CD4-positive, alpha-beta T cell (primary cell): ENCODE results near the gene GPSM3. TPM values are rescaled to one million over a fixed set of nuclear protein-coding genes. Genes with fewer than 3 reads are reported as not detected.

Source experiments
- ATAC-seq: fragments of 200-7000 bp; cut with Tn5 transposase; one replicate; pipeline ENCODE4 v1.10.0; 2022; ENCODE audit warnings: mild to moderate bottlenecking; ENCODE audit not compliant: poor library complexity
- CTCF ChIA-PET: fragments of 350-600 bp; sonication (Branson Sonifier 250); formaldehyde crosslinking; loops from one replicate; lab custom pipeline; 2021; ENCODE audit warnings: antibody characterized with exemption, inconsistent platforms; lab: Charles Lee
- POLR2A ChIA-PET: fragments of 350-600 bp; sonication (Branson Sonifier 250); formaldehyde crosslinking; loops from one replicate; lab custom pipeline; 2021; ENCODE audit warnings: antibody characterized with exemption, inconsistent platforms; lab: Charles Lee
- DNase-seq, 14 experiments: peaks; one replicate each; pipeline ENCODE4 v3.0.0-alpha.2; 2013 to 2020; ENCODE audit warnings: mixed read lengths in 2 of 14
- H3K27ac ChIP-seq, 2 donors: one replicate each; pipeline versions ENCODE4 v1.5.1 to v1.7.0; 2013; ENCODE audit warnings: low read length in 2 of 2, low read depth in 1 of 2, mild to moderate bottlenecking in 1 of 2
- H3K27me3 ChIP-seq, 2 experiments: 1 replicate in 1 of 2; 2 replicates in 1 of 2; pipeline versions ENCODE4 v1.6.1 to v1.7.0; 2013; ENCODE audit warnings: low read length in 2 of 2, control low read depth in 1 of 2, mild to moderate bottlenecking in 1 of 2, moderate library complexity in 1 of 2; ENCODE audit not compliant: insufficient read depth in 2 of 2, control insufficient read depth in 1 of 2
- H3K36me3 ChIP-seq: one replicate; pipeline ENCODE4 v1.6.1; 2013; ENCODE audit warnings: low read length, control low read depth; ENCODE audit not compliant: insufficient read depth
- H3K4me1 ChIP-seq: one replicate; pipeline ENCODE4 v1.6.1; 2013; ENCODE audit warnings: low read length, control low read depth; ENCODE audit not compliant: insufficient read depth
- H3K4me3 ChIP-seq: one replicate; pipeline ENCODE4 v1.5.1; 2013; ENCODE audit warnings: mild to moderate bottlenecking, low read length, moderate library complexity
- H3K9me3 ChIP-seq, 2 experiments: 1 replicate in 1 of 2; 2 replicates in 1 of 2; pipeline versions ENCODE4 v1.6.1 to v1.7.0; 2013; ENCODE audit warnings: low read length in 2 of 2, mild to moderate bottlenecking in 2 of 2, control low read depth in 1 of 2, moderate library complexity in 1 of 2; ENCODE audit not compliant: control insufficient read depth in 1 of 2, insufficient read depth in 1 of 2
- H3K27ac Mint-ChIP-seq: one replicate; pipeline ENCODE4 v1.8.0; 2020; ENCODE audit warnings: mixed read lengths
- H3K27me3 Mint-ChIP-seq: one replicate; pipeline ENCODE4 v1.8.0; 2021; ENCODE audit warnings: mixed read lengths
- H3K36me3 Mint-ChIP-seq: one replicate; pipeline ENCODE4 v1.8.0; 2021; ENCODE audit warnings: low read depth, mixed read lengths
- H3K4me1 Mint-ChIP-seq: one replicate; pipeline ENCODE4 v1.8.0; 2021; ENCODE audit warnings: low read depth, mixed read lengths
- H3K4me3 Mint-ChIP-seq: one replicate; pipeline ENCODE4 v1.8.0; 2020; ENCODE audit warnings: mild to moderate bottlenecking, mixed read lengths
- H3K9me3 Mint-ChIP-seq: one replicate; pipeline ENCODE4 v1.8.0; 2020; ENCODE audit warnings: mixed read lengths
- CTCF ChIP-seq: fragments of 200-600 bp; IDR thresholded peaks from one replicate; pipeline ENCODE4 v1.8.0; 2022; ENCODE audit warnings: antibody characterized with exemption, mild to moderate bottlenecking
- intact Hi-C, 2 experiments: fragments of 100-400 bp; cut with DNase I in 1 of 2; cut with micrococcal nuclease in 1 of 2; formaldehyde crosslinking; loops; one replicate each; pipeline versions ENCODE4 v1.15.1 to v1.9.0; 2023 to 2025; cut with DNase I, micrococcal nuclease
- total RNA-seq, 174 experiments: library from RNA in 2 of 174; stranded (reverse) in 2 of 174; gene quantifications; one replicate each; pipeline ENCODE4 v1.2.3 and lab custom pipeline; 2021 to 2026

GPSM3 gene
- total RNA-seq, 2 experiments from 2014 or later: 190 to 202 TPM

GRCh38 chr6:32164295-32164694 lies 28.1 kb downstream of the GPSM3 start, which contains the start of gene EGFL8:
Gene EGFL8 (plus strand): TSS chr6:32164595. CDS start chr6:32166166, 1,571 bp downstream.
- Histone ChIP-seq H3K27me3 (no peaks in the 10 kb centered on the region), H3K9me3 (no peaks in the 10 kb centered on the region), H3K27ac (no peak within 1 kb of the TSS), H3K36me3 (peaks cover 33% of the 10 kb centered on the region), H3K4me3 (no peak within 1 kb of the TSS), H3K4me1 (no peaks in the 10 kb centered on the region)
- H3K36me3 Mint-ChIP-seq: peaks cover 37% of the 10 kb centered on the region
- TF ChIP-seq CTCF: no peak
- H3K27me3 Mint-ChIP-seq: no peaks in the 10 kb centered on the region
- no peaks in the 10 kb centered on the region for H3K4me1 Mint-ChIP-seq
- DNase-seq (no peak), ATAC-seq (no peak)
- H3K9me3 Mint-ChIP-seq: no peaks in the 10 kb centered on the region
- ChIA-PET POLR2A (interaction anchor here (0.8 to 1.1 kb wide), 3 partner anchors 10 to 28 kb away, joined by 3 read pairs; partner anchors contain the start of genes GPSM3 and PBX2), CTCF (no interaction called here)
- H3K4me3 Mint-ChIP-seq: no peak within 1 kb of the TSS
- intact Hi-C loops: no loop called here
- no peak within 1 kb of the TSS for H3K27ac Mint-ChIP-seq

GRCh38 chr6:32163559-32164258 lies 28.7 kb downstream of the GPSM3 start:
- H3K27me3 Mint-ChIP-seq: no peaks in the 10 kb centered on the region
- H3K9me3 Mint-ChIP-seq: no peaks in the 10 kb centered on the region
- no peak for TF ChIP-seq CTCF
- ChIA-PET POLR2A (no interaction called here), CTCF (no interaction called here)
- no peak overlapping the region for H3K27ac ChIP-seq
- no peak for DNase-seq
- H3K36me3 ChIP-seq: peaks cover 27% of the 10 kb centered on the region
- intact Hi-C loops: no loop called here
- no peak overlapping the region for H3K4me3 ChIP-seq
- no peak for ATAC-seq
- H3K27me3 ChIP-seq: no peaks in the 10 kb centered on the region
- H3K36me3 Mint-ChIP-seq: peaks cover 33% of the 10 kb centered on the region
- no peaks in the 10 kb centered on the region for H3K4me1 ChIP-seq
- no peak overlapping the region for H3K27ac Mint-ChIP-seq
- H3K4me3 Mint-ChIP-seq: no peak overlapping the region
- no peaks in the 10 kb centered on the region for H3K9me3 ChIP-seq
- H3K4me1 Mint-ChIP-seq: no peaks in the 10 kb centered on the region

GRCh38 chr6:32158052-32158451 lies 34.4 kb downstream of the GPSM3 start:
- no peaks in the 10 kb centered on the region for H3K9me3 Mint-ChIP-seq
- H3K27ac Mint-ChIP-seq: no peak overlapping the region
- H3K36me3 Mint-ChIP-seq: peaks cover 30% of the 10 kb centered on the region
- ATAC-seq: no peak
- Histone ChIP-seq H3K36me3 (peaks cover 13% of the 10 kb centered on the region), H3K27me3 (no peaks in the 10 kb centered on the region), H3K4me1 (peaks cover 28% of the 10 kb centered on the region), H3K27ac (no peak overlapping the region), H3K4me3 (no peak overlapping the region), H3K9me3 (no peaks in the 10 kb centered on the region)
- peaks cover 29% of the 10 kb centered on the region for H3K4me1 Mint-ChIP-seq
- no peak for DNase-seq
- CTCF ChIA-PET: interaction anchor here (1.5 kb wide), 1 partner anchor 39 kb away, joined by 6 read pairs; no protein-coding TSS in a partner anchor
- intact Hi-C loops: loop anchor here in 1 of 2 experiments (10.0 kb wide), 1 partner anchor 113 kb away; no protein-coding TSS in a partner anchor
- H3K27me3 Mint-ChIP-seq: no peaks in the 10 kb centered on the region
- no peak overlapping the region for H3K4me3 Mint-ChIP-seq
- no peak for TF ChIP-seq CTCF
- POLR2A ChIA-PET: interaction anchor here (1.0 kb wide), 1 partner anchor 37 kb away, joined by 4 read pairs; no protein-coding TSS in a partner anchor
